GM18858 (cell line): Measurements from ENCODE around the gene C1D.
"Not testable (repeated sequence)": the region's sequence is repeated elsewhere in the genome, so short reads cannot be mapped to it uniquely, and the experiment has no call there.

Experiments used
- ATAC-seq: cut with Tn5 transposase; IDR thresholded peaks from one replicate; pipeline ENCODE4 v1.9.1; 2021; ENCODE audit not compliant: unreplicated experiment

Gene C1D, protein sequence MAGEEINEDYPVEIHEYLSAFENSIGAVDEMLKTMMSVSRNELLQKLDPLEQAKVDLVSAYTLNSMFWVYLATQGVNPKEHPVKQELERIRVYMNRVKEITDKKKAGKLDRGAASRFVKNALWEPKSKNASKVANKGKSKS

DNA sequence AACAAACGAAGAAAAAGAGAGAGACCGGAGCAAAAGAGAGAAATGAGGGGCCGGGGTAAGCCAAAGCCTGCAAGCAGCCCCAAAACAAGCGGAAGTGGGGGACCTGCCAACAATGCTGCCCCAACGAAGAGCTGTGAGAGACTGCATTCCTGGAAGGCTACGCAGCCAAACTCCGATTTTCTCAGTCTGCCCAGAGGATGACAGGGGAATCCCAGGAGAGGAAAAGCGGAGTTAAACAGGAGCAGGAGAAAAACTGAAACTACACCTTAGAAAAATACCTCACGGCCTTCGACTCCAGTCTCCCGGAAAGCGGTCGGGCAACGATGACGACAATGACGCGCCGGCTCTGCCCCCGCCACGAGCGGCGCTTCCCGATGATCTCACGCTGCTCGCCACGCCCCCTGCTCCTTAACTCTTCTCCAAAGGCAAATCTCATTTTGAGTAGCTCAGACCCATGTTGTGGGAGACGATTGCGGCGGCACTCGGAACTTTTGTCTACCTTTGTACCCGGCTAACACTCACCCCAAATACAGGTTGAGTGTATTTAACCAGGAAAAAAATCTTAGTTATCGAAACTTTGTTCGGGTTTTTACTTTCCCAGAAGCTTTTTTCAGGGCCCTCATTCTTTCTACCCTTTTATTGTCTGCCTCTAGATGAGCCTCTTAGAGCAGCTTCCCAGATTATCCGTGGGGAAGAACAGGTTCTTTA, at the start of gene C1D:
Gene C1D, minus strand, starts transcription at position 325 of the 708 bp plus-strand sequence. CDS start 15,694 bp downstream, outside the sequence.
- peak; percentile 87 for ATAC-seq

DNA sequence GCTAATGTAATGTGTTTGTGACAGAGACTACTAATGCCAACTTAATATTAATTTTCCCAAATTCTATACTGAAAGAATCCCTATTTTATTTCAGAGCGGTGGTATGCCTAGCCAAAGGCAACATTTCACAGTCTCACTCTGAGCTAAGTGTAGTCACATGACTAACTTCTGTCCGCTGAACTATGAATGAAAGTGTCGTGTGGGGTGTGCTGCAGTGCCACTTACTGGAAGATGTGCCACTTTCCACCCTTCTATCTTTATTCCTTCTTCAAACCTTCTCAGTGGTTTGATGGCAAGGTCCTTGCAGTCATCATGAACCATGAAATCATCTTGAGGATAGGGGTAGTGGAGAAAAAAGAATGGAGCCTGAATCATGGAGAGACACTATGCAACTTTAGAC, 47.3 kb upstream of the C1D start:
- no peak for ATAC-seq

DNA sequence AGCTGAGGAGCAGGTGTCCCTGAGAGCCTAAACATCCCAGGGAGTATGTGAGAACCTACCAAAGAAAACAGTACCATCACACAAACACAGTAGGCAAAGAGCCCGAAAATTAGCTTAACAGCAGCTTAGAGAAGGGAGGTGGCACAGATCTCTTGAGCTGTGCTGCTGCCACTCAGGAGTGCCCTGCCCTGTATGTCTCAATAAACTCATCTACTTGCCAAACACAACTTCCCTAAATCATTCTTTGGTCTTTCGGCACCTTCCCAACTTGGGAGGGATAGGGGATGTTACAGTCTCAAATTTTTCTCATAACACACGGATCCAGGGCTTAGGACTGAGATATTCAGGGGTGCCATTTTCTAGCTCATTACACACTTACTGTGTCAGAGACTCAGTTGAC, 45.3 kb upstream of the C1D start:
- no peak for ATAC-seq

DNA sequence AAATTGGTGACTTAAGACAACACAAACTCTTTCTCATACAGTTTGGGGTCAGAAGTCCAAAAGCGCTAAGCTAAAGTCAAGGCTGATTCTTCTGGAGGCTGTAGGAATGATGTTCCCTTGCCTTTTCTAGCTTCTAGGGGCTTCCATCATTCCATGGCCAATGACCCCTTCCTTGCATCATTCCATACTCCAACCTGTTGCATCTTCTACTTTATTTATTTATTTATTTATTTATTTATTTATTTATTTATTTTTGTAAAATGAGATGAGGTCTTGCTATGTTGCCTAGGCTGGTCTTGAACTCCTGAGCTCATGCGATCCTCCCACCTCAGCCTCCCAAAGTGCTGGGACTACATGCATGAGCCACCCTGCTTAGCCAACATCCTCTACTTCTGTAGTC, 44.7 kb upstream of the C1D start:
- ATAC-seq, result no peak

DNA sequence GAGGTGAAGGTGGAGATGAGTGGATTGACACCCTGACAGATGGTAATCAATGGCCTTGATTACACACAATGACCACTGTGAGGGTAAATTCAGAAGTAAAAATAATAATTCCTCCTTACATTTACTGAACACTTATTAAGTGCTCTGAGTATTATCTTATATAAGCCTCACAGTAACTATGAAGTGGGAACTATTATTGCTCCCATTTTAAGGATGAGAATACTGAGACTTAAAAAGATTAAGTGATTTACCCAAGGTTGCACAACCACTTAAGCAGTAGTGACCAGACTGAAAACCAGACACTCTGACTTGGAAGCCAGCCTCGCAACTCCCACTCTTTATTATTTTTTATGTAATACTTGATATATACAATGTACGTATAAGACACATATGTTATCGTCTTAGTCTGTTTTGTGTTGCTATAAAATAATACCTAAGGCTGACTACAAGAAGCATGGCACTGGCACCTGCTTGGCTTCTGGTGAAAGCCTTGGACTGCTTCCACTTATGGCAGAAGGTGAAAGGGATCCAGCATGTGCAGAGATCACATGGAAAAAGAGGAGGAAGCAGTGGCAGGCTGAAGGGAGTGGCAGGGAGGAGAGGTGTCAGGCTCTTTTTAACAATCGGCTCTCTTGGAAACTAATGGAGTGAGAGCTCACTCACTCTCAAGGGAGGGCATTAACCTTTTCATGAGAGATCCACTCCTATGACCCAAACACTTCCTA, 41.5 kb upstream of the C1D start:
- no peak for ATAC-seq

DNA sequence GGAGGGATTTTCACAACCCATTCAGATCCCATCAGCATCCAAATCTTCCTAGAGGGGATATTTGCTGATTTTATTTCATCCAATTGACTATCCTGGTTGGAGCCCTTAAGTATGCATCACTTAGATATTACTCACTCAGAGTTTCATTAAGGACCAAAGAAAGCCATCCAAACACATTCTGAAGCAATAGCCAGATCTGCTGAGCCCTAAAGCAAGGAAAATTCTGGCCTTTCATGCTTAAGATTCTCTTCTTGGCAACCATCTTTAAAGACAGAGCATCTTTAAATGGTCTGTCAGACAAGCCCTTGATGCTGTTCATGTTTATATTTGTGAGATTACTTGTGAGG, 40.9 kb upstream of the C1D start:
- no peak for ATAC-seq

DNA sequence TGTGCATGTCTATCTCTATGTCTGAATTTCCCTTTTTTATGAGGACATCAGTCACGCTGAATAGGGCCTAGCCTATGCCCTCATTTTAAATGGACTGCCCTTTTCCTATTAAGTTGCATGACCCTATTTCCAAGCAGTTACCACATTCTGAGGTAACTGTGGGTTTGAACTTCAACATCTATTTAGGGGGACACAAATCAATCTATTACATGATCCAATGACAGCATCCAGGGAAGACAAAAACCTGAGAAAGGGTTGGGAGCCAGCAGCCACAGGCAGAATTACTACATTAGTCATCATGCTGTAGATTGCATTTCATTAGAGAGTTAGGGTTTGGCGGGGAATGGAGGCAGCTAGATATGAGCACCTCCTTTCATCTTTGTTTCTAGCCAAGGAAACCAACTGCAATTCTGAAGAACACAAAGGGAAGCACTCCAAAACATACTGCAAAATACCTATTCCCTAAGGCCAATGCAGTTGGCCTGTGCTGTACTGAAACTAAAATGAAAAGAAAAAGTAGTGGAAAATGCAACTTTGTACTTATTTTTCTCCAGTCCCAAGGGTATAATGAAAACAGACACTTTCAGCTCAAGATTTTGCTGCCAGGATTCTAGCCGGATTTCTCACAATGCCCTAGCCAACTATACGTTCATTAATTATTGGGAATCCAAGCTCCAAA, 40.4 kb upstream of the C1D start:
- ATAC-seq, result no peak

DNA sequence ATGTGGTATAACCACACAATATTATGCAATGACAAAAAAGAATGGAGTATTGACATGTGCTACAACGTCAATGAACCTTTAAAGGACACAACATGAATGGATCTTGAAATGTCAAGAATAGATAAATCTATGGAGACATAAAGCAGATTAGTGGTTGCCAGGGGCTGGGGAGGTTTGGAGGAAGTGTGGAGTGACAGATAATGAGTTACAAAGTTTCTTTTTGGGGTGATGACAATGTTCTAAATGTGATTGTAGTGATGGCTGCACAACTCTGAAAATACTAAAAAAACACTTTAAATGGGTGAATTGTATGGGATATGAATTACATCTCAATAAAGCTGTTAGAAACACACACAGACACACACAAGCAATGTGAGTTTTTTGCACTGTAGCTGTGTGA, 37.4 kb upstream of the C1D start:
- ATAC-seq, result no peak

DNA sequence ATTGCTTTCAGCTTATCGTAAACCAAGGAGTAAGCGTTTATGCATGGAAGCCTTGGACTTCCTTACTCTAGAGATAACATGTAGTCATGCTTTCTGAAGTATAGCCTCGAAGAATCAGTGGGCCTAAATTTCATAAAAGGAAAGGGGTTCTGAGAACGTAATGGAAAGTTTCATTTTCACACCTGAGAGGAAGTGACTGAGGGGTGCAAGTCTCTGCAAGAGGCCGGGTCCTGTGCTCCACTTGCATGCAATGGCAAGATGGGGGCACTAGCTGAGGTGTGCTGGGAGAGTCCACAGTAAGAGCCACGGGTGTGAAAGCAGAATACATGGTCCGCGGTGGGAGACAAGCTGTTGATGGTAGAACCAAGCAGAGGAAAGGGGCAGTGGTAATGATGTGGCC, 36.5 kb upstream of the C1D start:
- no peak for ATAC-seq

DNA sequence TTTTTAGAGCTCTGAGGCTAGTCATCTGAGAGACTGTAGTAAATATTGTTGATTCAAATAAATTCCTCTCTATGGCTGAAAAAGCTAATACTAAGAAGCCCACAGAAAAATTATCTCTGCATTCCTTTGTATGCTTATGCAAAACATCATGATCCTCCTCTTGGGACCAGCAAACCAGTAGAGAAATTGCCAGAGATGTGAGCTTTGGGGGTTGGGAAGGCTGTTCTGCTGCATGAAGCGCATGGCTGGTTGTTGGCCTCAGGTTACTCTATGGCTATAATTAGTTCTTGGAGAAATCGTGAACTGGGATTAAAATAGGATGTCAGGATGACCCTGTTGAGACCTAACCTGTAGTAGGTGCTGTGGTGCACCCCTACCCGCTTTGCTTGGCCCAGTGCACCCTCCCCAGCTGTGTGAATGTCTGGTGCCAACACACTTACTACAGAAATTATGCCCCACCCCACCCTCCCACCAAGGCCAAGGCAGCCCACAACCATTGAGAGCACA, 35.5 kb upstream of the C1D start:
- no peak for ATAC-seq

DNA sequence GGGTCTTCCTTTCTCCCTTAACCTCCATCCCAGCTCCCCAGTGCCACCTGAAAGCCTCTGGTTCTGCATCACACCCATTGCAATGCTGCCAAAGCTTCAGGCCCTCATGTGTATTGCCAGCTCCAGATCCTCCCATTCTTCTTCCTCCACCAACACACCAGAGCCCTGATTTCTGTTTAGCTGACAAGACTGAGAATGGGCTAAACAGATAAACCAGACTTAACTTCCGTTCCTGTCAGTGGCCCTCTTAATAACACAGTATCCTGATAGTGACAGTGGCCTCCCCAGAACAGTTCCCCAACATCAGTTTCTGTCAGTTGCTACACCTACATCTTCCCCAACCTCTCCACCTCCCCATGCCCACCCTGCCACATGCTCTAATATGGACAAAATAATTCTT, 31.3 kb upstream of the C1D start:
- ATAC-seq, result no peak

DNA sequence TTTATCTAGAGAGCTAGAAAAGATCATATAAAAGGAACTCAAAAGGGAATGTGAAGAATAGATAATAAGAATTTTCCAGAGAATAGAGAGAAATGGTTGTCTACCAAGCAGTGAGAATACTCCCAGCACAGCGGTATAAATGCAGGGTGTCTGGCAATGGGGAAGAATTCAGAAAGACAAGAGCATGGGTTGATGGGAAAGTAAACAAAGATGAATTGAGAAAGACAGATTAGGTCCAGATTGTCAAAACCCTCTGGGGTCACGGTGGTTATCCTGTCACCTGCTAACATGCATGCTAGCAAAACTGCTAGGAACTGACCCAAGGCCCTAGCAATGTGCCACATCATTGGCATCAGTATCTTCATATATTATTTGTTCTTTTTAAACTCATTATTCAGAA, 30.8 kb upstream of the C1D start:
- ATAC-seq, result no peak

DNA sequence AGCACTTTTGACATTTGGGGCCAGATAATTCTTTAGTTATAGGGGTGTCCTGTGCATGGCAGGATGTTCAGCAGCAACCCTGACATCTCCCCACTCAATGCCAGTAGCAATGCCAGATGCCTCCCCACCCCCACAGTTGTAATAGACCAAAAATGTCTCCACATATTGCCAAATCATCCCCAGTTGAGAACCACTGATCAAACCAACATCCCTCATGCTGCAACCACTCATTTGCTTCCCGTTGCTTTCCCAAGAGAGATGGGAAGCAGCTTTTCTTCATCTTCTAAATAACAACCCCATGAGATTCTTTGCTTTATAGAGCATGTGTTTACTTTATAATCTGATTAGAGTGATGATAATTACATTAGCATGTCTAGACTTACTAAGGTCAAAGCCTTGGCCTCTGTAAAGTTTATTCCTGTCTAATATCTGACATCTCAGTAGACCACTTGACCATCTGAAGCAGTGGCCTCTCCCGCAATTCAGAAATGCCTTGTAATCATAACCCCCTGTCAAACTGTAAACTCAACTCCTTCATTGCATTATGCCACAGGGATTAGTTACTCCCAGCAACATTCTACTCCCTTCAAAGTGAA, 28.7 kb upstream of the C1D start:
- no peak for ATAC-seq

DNA sequence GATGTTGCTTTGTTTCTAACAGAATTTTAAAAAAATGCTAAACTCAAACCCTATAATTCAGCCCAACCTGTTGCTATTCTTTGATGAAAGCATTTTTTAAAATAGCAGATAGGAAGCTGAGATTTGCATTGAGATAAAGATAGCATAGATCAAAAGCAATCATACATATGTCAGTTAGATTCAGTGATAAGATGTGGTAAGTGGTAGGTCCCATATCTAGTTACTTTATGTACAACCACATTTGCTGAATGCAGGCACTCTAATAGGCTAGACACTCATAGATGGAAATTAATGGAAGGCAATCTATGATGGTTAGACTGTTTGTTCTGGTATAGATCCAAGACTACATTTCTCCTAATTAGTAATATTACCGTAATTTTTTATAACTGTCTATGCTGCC, 27.2 kb upstream of the C1D start:
- ATAC-seq, result no peak

DNA sequence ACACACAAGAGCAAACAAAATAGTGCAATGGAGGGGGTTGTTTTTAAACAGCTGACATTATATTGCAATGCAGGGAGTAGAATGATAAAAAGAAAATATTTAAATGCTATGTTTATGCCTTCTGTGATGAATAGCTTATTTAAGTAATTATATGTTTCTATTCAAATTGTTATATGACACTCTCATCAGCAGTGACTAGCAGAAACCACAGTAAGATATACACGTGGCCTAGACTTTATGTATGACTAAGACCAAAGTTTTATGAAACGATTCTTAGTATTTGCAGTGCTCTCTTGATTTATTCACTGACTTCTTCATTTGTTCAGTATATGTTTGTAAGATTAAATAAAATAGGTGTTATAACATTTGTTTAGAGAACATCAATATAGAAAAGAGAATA, 26.1 kb upstream of the C1D start:
- ATAC-seq, result no peak

DNA sequence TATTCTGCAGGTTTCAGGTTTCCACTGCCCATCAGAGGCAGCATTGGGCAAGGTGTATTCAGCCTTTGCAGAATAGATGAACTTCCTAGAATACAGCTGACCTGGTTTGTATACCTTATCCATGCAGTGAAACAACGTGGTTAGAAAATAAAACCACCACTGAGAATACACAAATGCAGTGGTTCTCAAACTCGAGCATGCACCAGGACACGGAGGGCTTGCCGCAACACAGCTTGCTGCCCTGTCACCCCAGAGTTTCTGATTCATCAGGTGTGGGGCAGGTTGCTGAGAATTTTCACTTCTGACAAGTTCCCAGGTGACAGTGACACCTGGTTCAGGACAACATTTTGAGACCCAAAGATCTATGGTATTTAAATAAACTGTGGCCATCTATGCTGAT, 23.4 kb upstream of the C1D start:
- no peak for ATAC-seq

DNA sequence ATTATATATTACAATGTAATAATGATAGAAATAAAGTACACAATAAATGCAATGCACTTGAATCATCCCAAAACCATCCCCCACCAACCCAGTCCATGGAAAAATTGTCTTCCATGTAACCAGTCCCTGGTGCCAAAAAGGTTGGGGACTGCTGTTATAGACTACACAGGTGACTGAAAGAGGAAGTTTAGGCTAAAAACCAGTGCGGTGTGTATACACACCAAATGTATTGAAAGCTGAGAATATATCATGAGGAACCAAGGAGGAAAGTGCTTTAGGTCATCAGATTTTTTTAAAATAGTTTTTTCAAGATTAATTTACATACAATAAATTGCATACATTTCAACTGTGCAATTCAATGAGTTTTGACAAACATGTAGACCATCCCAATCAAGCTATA, 20.5 kb upstream of the C1D start:
- peak; percentile 73 for ATAC-seq

DNA sequence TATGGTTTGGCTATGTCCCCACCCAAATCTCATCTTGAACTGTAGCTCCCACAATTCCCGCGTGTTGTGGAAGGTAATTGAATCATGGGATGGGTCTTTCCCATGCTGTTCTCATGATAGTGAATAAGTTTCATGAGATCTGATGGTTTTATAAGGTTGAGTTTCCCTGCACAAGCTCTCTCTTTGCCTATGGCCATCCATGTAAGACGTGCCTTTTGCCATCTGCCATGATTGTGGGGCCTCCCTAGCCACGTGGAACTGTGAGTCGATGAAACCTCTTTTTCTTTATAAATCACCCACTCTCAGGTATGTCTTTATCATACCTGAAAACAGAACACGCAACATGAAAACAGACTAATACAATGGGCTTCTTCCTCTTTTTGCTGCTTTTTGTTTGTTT, 11.2 kb upstream of the C1D start:
- no peak for ATAC-seq

DNA sequence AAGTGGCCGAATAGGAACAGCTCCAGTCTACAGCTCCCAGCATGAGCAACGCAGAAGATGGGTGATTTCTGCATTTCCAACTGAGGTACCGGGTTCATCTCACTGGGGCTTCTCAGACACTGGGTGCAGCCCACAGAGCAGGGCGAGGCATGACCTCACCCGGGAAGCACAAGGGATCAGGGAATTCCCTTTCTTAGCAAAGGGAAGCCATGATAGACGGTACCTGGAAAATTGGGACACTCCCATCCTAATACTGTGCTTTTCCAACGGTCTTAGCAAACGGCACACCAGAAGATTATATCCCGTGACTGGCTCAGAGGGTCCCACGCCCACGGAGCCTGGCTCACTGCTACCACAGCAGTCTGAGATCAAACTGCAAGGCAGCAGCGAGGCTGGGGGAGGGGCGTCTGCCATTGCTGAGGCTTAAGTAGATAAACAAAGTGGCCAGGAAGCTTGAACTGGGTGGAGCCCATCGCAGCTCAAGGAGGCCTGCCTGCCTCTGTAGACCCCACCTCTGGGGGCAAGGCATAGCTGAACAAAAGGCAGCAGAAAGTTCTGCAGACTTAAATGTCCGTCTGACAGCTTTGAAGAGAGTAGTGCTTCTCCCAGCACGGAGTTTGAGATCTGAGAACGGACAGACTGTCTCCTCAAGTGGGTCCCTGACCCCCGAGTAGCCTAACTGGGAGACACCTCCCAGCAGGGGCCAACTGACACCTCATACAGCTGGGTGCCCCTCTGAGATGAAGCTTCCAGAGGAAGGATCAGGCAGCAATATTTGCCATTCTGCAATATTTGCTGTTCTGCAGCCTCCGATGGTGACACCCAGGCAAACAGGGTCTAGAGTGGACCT, 1.2 kb upstream of the C1D start:
- ATAC-seq, result not testable (repeated sequence)

DNA sequence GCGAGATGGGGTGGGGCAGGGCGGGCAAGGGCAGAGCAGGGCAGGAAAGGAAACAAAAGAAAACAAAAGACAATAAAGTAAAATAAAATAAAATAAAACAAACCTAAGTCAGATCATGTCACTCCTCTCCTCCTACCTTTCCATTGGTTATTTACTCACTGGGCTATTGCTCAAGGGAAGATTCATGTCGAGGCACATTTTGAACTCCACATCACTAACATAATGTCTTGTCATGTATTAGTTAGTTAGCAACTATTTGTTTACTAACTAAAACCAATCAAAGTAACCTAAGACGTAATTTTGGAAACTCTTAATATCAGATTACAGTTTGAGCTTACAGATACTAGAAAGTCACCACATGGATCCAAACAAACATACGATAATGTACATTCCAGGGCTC, 2.2 kb downstream of the C1D start:
- no peak for ATAC-seq
